ENCODE results near the gene LRMDA.

LRMDA gene

GRCh38 chr10:76554033-76554408, 1122.6 kb downstream of the LRMDA start:
- Histone ChIP-seq H3K36me3 (ENCODE audit: insufficient read depth, low read length) (no peaks in the 10 kb centered on the region), H3K27me3 (ENCODE audit: insufficient read depth, low read length, poor library complexity) (no peaks in the 10 kb centered on the region), H3K9me3 (ENCODE audit: insufficient read depth, low read length, severe bottlenecking) (no peaks in the 10 kb centered on the region), H4K20me1 (ENCODE audit: insufficient read depth, low read length) (no peaks in the 10 kb centered on the region), H3K4me2 (ENCODE audit: insufficient read depth, low read length) (no peak overlapping the region), H3K4me1 (ENCODE audit: insufficient read depth, low read length) (no peaks in the 10 kb centered on the region), H3K9ac (ENCODE audit: low read depth, low read length) (no peak overlapping the region), H3K79me2 (ENCODE audit: insufficient read depth, low read length) (no peaks in the 10 kb centered on the region), H3K4me3 (ENCODE audit: low read depth in 1 of 2, low read length in 2 of 2) (no peak overlapping the region), H3K27ac (ENCODE audit: low read length) (no peak overlapping the region), H2AFZ (ENCODE audit: low read depth, low read length) (no peak overlapping the region)
- no peak for ATAC-seq (ENCODE audit: insufficient read depth, low read depth)
- TF ChIP-seq CTCF (IDR thresholded peaks at IDR 0.05; ENCODE audit: borderline replicate concordance, extremely low read depth, low read length, poor library complexity, severe bottlenecking) (no peak), EZH2 (IDR thresholded peaks at IDR 0.05; ENCODE audit: borderline replicate concordance, low read depth, low read length, severe bottlenecking) (no peak)
- DNase-seq: no peak

DNA sequence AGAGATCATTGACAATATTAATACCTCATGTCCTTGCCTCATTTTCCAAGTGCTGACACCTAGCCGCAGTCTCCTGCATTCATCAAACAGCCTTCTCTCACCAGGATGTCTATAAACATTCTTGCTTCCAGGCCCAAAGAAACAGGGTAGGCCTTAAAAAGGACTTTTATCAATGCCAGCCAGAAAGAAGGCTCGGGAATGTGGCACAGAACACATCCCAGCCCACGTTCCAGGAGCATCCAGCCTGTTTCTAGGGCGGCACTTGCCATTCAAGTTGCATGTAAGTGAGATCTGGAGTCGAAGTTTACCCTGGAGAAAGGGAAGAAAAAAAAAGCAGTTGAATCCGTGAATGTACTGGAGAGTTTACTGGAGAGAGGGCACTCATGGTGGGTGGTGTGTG, 1123.1 kb downstream of the LRMDA start:
- H3K79me2 ChIP-seq (ENCODE audit: insufficient read depth, low read length): no peaks in the 10 kb centered on the region
- H3K9me3 ChIP-seq (ENCODE audit: insufficient read depth, low read length, severe bottlenecking): no peaks in the 10 kb centered on the region
- no peaks in the 10 kb centered on the region for H3K4me1 ChIP-seq (ENCODE audit: insufficient read depth, low read length)
- DNase-seq (no peak), ATAC-seq (ENCODE audit: insufficient read depth, low read depth) (no peak)
- H3K36me3 ChIP-seq (ENCODE audit: insufficient read depth, low read length): no peaks in the 10 kb centered on the region
- no peak overlapping the region for H3K4me2 ChIP-seq (ENCODE audit: insufficient read depth, low read length)
- H2AFZ ChIP-seq (ENCODE audit: low read depth, low read length): no peak overlapping the region
- H3K4me3 ChIP-seq (ENCODE audit: low read depth in 1 of 2, low read length in 2 of 2): no peak overlapping the region
- TF ChIP-seq CTCF (IDR thresholded peaks at IDR 0.05; ENCODE audit: borderline replicate concordance, extremely low read depth, low read length, poor library complexity, severe bottlenecking) (no peak), EZH2 (IDR thresholded peaks at IDR 0.05; ENCODE audit: borderline replicate concordance, low read depth, low read length, severe bottlenecking) (no peak)
- no peaks in the 10 kb centered on the region for H3K27me3 ChIP-seq (ENCODE audit: insufficient read depth, low read length, poor library complexity)
- H3K9ac ChIP-seq (ENCODE audit: low read depth, low read length): no peak overlapping the region
- no peaks in the 10 kb centered on the region for H4K20me1 ChIP-seq (ENCODE audit: insufficient read depth, low read length)
- H3K27ac ChIP-seq (ENCODE audit: low read length): no peak overlapping the region

DNA sequence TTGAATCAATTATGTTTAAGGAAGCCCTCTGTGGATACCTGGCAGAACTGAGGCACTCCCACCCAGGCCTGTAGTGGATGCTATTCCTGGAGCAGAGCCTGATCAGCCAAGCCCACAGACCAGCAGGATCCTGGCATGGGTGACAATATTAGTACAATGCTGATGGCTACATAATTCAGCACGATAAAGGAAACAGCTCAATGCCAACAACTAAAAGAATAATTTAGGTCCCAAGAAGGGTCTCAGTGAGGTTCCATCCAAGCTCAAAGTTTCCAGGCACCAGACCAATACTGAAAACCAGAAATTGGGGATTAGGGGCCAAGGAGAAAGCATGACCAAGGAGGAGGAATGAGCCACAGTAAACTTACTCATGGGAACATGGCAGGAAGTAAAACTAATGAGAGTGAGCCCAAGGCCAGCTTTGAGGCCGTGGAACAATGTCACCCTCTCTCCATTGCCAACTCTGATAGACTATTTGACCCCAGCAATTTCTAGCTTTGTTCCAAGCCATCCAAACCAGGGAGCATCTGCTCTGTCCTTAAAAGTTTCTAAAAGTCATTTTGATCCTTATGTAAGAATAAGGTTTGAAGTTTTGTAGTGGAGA, 1123.7 kb downstream of the LRMDA start:
- no peak overlapping the region for H2AFZ ChIP-seq (ENCODE audit: low read depth, low read length)
- H3K79me2 ChIP-seq (ENCODE audit: insufficient read depth, low read length): no peaks in the 10 kb centered on the region
- H3K27me3 ChIP-seq (ENCODE audit: insufficient read depth, low read length, poor library complexity): no peaks in the 10 kb centered on the region
- H4K20me1 ChIP-seq (ENCODE audit: insufficient read depth, low read length): no peaks in the 10 kb centered on the region
- H3K4me1 ChIP-seq (ENCODE audit: insufficient read depth, low read length): no peaks in the 10 kb centered on the region
- no peak overlapping the region for H3K27ac ChIP-seq (ENCODE audit: low read length)
- H3K9me3 ChIP-seq (ENCODE audit: insufficient read depth, low read length, severe bottlenecking): no peaks in the 10 kb centered on the region
- no peak overlapping the region for H3K4me3 ChIP-seq (ENCODE audit: low read depth in 1 of 2, low read length in 2 of 2)
- no peaks in the 10 kb centered on the region for H3K36me3 ChIP-seq (ENCODE audit: insufficient read depth, low read length)
- H3K4me2 ChIP-seq (ENCODE audit: insufficient read depth, low read length): no peak overlapping the region
- TF ChIP-seq EZH2 (IDR thresholded peaks at IDR 0.05; ENCODE audit: borderline replicate concordance, low read depth, low read length, severe bottlenecking) (no peak), CTCF (IDR thresholded peaks at IDR 0.05; ENCODE audit: borderline replicate concordance, extremely low read depth, low read length, poor library complexity, severe bottlenecking) (no peak)
- no peak for ATAC-seq (ENCODE audit: insufficient read depth, low read depth)
- DNase-seq: no peak
- H3K9ac ChIP-seq (ENCODE audit: low read depth, low read length): no peak overlapping the region

DNA sequence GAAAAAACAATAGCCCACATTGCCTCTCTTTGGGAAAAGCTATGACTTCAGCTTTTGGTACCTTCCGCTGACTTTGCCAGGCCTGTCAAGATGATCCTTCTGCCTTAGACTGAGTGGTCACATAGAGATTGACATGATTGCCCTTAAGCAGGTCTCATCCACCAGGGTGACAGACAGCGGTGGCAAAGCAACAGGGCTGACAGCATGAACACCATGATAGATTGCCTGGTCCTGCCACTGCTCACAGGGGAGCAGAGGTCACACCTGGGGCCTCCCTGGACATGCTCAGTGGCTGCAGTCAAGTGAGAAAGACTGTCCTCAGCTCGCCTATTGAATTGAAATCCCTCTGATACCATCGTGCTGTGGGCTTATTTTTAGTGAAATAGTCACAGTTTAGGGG, 1125.9 kb downstream of the LRMDA start:
- no peak for TF ChIP-seq EZH2 (IDR thresholded peaks at IDR 0.05; ENCODE audit: borderline replicate concordance, low read depth, low read length, severe bottlenecking)
- no peak for TF ChIP-seq CTCF (IDR thresholded peaks at IDR 0.05; ENCODE audit: borderline replicate concordance, extremely low read depth, low read length, poor library complexity, severe bottlenecking)
- Histone ChIP-seq H3K79me2 (ENCODE audit: insufficient read depth, low read length) (no peaks in the 10 kb centered on the region), H3K36me3 (ENCODE audit: insufficient read depth, low read length) (no peaks in the 10 kb centered on the region), H4K20me1 (ENCODE audit: insufficient read depth, low read length) (no peaks in the 10 kb centered on the region), H2AFZ (ENCODE audit: low read depth, low read length) (no peak overlapping the region), H3K9me3 (ENCODE audit: insufficient read depth, low read length, severe bottlenecking) (no peaks in the 10 kb centered on the region), H3K4me1 (ENCODE audit: insufficient read depth, low read length) (no peaks in the 10 kb centered on the region), H3K4me2 (ENCODE audit: insufficient read depth, low read length) (no peak overlapping the region), H3K27me3 (ENCODE audit: insufficient read depth, low read length, poor library complexity) (no peaks in the 10 kb centered on the region), H3K27ac (ENCODE audit: low read length) (no peak overlapping the region), H3K4me3 (ENCODE audit: low read depth in 1 of 2, low read length in 2 of 2) (no peak overlapping the region), H3K9ac (ENCODE audit: low read depth, low read length) (no peak overlapping the region)
- no peak for ATAC-seq (ENCODE audit: insufficient read depth, low read depth)
- no peak for DNase-seq

Data from DND-41 (cell line).